Activated naive CD4-positive, alpha-beta T cell treated with anti-CD3 and anti-CD28 coated beads, Interleukin-2, amount 50 U/mL, for 24 hours (primary cell): Measurements from ENCODE around the gene KDM4B.

Source experiments
- H3K27ac Mint-ChIP-seq: one replicate; pipeline ENCODE4 v1.8.0; 2021; ENCODE audit warnings: mild to moderate bottlenecking, mixed read lengths
- H3K27me3 Mint-ChIP-seq: one replicate; pipeline ENCODE4 v1.8.0; 2021; ENCODE audit warnings: mixed read lengths
- H3K36me3 Mint-ChIP-seq: one replicate; pipeline ENCODE4 v1.8.0; 2021; ENCODE audit warnings: mixed read lengths
- H3K4me1 Mint-ChIP-seq: one replicate; pipeline ENCODE4 v1.8.0; 2021; ENCODE audit warnings: mixed read lengths
- H3K4me3 Mint-ChIP-seq: one replicate; pipeline ENCODE4 v1.8.0; 2021; ENCODE audit warnings: mild to moderate bottlenecking, mixed read lengths
- H3K9me3 Mint-ChIP-seq: one replicate; pipeline ENCODE4 v1.8.0; 2021; ENCODE audit warnings: mixed read lengths

Gene KDM4B

DNA sequence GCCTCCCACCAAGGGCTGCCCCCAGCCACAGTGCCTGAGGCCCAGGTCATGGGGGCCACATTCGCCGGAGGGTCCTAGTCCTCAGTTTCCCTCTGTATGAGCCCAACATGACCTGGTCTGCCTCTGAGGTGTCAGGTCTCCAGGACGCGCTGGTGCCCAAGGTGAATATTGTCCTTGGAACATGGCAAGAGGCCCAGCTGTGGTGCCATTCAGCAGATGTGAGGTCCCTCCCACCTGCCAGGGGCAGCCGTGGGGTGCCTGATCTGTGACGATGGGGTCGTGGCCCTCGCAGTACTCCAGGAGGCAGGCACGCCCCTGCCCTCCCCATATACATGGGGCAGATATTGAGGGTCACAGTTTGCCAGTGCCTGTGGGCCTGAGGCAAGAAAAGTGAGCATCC is 151.9 kb downstream of the KDM4B start:
- H3K9me3 Mint-ChIP-seq, result no peaks in the 10 kb centered on the region
- H3K36me3 Mint-ChIP-seq, result peaks cover 12% of the 10 kb centered on the region
- no peaks in the 10 kb centered on the region for H3K27me3 Mint-ChIP-seq
- H3K4me1 Mint-ChIP-seq, result peaks cover 20% of the 10 kb centered on the region
- H3K27ac Mint-ChIP-seq, result no peak overlapping the region
- H3K4me3 Mint-ChIP-seq, result no peak overlapping the region

DNA sequence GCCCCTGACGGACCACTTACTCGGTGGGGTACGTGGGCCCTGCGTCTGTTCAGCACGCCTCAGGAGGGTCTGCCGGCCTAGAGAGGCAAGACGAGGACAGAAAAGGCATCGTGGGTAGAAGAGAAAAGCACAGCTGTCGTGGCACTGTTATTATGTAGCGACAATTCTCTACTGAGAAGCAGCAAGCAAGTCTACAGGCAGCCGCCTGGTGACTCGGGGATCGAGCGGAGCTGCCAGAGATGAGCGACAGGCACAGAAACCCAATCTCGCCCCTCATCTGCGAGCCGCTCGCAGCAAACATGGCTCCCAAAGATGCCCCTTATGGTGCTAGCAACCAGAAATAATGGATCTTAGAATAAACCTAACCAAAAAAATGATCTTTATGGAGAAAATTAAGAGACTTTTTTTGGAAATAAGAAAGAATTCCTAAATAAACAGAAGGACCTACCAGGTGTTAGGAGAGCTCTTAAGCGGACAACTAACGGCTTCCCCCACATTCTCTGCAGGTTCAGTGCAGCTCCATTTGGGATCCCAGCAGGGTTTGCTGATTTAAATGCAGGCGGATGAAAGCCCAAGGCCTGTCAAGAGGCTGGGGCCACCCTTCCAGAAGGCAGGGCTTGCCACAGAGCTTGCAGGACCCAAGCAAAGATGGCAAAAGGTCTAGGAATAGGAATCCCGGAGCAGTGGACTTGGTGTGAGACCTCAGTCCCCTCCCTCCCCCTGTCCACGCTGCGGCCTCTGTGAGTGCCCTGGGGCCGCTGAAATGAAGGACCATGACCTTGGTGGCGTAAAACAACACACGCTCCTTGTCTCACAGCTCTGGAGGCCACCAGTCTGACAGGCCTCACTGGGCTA is 152.6 kb downstream of the KDM4B start:
- Mint-ChIP-seq H3K27ac (no peak overlapping the region), H3K4me1 (peaks cover 20% of the 10 kb centered on the region), H3K36me3 (peaks cover 8% of the 10 kb centered on the region), H3K4me3 (no peak overlapping the region), H3K27me3 (no peaks in the 10 kb centered on the region), H3K9me3 (no peaks in the 10 kb centered on the region)

- H3K36me3 Mint-ChIP-seq, result peaks cover 6% of the 10 kb centered on the region
- H3K9me3 Mint-ChIP-seq, result no peaks in the 10 kb centered on the region
- H3K27ac Mint-ChIP-seq, result no peak overlapping the region
- H3K4me1 Mint-ChIP-seq, result peaks cover 20% of the 10 kb centered on the region
- no peaks in the 10 kb centered on the region for H3K27me3 Mint-ChIP-seq
- no peak overlapping the region for H3K4me3 Mint-ChIP-seq
Measured at GRCh38 chr19:5122121-5122400, 153.1 kb downstream of the KDM4B start.

GRCh38 chr19:5122671-5123409 is 153.9 kb downstream of the KDM4B start:
- peaks cover 20% of the 10 kb centered on the region for H3K4me1 Mint-ChIP-seq
- peaks cover 6% of the 10 kb centered on the region for H3K36me3 Mint-ChIP-seq
- H3K27ac Mint-ChIP-seq, result no peak overlapping the region
- H3K9me3 Mint-ChIP-seq, result no peaks in the 10 kb centered on the region
- H3K4me3 Mint-ChIP-seq, result no peak overlapping the region
- no peaks in the 10 kb centered on the region for H3K27me3 Mint-ChIP-seq

- H3K27ac Mint-ChIP-seq, result no peak overlapping the region
- peaks cover 6% of the 10 kb centered on the region for H3K36me3 Mint-ChIP-seq
- peaks cover 20% of the 10 kb centered on the region for H3K4me1 Mint-ChIP-seq
- no peaks in the 10 kb centered on the region for H3K9me3 Mint-ChIP-seq
- no peaks in the 10 kb centered on the region for H3K27me3 Mint-ChIP-seq
- H3K4me3 Mint-ChIP-seq, result no peak overlapping the region
Measured at GRCh38 chr19:5123646-5124045, 154.7 kb downstream of the KDM4B start.

- H3K4me1 Mint-ChIP-seq, result peaks cover 21% of the 10 kb centered on the region
- H3K9me3 Mint-ChIP-seq, result no peaks in the 10 kb centered on the region
- H3K27me3 Mint-ChIP-seq, result no peaks in the 10 kb centered on the region
- peaks cover 6% of the 10 kb centered on the region for H3K36me3 Mint-ChIP-seq
- H3K4me3 Mint-ChIP-seq, result no peak overlapping the region
- H3K27ac Mint-ChIP-seq, result no peak overlapping the region
Measured at GRCh38 chr19:5124111-5124855, 155.4 kb downstream of the KDM4B start.

GRCh38 chr19:5125376-5125775 is 156.5 kb downstream of the KDM4B start:
- peaks cover 32% of the 10 kb centered on the region for H3K4me1 Mint-ChIP-seq
- no peaks in the 10 kb centered on the region for H3K9me3 Mint-ChIP-seq
- H3K27ac Mint-ChIP-seq, result no peak overlapping the region
- peaks cover 6% of the 10 kb centered on the region for H3K36me3 Mint-ChIP-seq
- no peak overlapping the region for H3K4me3 Mint-ChIP-seq
- no peaks in the 10 kb centered on the region for H3K27me3 Mint-ChIP-seq

DNA sequence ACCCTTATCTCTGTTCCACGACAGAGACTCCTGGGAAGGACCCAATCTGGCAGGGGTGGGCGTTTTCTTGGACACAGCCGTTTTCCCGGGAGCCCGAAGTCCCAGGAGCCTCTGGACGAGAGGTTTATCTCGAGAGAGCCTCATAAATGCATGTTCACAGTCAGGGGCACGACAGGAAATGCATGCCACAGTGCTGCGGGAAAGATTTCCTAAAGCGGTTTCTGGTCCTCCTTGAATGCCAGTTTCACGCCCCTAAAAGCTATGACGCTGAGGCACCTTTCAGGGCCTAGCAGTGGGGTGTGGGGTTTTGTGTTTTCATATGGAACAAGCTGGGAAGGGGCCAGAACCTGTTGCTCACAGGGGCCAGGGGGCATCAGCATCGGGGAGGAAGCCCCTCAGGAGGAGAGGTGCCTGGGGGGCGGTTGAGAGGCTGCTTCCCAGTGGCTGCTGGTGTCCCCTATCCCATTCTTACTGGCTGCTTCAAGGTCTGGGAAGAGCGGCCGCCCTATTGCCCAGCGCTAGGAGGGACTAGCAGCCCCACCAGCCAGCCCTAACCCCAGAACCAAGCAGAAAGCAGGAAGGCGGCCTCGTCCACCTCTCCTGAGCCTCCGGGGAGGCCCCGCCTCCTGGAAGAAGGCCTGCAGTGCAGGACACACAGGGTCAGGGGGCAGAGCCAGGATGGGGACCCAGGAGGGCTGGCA is 157.0 kb downstream of the KDM4B start:
- H3K27me3 Mint-ChIP-seq, result no peaks in the 10 kb centered on the region
- H3K36me3 Mint-ChIP-seq, result peaks cover 6% of the 10 kb centered on the region
- H3K27ac Mint-ChIP-seq, result no peak overlapping the region
- H3K4me1 Mint-ChIP-seq, result peaks cover 37% of the 10 kb centered on the region
- H3K4me3 Mint-ChIP-seq, result no peak overlapping the region
- no peaks in the 10 kb centered on the region for H3K9me3 Mint-ChIP-seq

DNA sequence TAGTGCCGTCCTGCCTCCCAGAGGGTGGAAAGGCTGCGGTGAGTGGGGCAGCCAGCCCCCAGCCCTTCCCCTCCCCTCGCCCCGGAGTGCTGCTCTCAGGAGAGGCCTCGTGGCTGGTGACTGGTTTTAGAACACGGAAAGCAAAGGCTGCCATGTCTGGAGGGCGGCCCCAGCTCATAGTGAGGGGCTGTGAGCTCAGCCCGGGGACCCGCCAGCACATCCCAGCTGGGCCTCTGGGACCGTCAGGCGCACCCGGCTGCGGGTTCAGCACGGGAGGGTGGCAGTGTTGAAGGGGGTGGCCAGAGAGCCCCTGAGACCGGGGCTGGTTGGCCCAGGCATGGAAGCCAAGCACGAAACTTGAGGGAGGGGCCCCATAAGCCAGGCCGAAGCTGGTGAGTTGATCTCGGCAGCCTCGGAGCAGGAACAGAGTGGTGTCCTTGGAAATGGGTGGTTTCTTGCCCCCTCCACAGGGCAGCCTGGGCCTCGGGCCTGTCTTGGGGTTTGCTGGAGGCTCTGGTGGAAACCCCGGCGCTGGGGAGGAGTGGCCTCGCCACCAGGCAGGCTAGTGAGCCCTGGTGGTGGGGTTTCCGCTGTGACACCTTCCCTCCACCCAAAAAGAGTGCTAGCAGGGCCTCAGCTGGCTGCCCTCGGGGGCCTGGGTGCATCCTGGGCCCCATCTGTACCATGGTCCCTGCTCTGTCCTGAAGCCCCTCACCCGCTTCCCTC is 157.7 kb downstream of the KDM4B start:
- Mint-ChIP-seq H3K27ac (no peak overlapping the region), H3K36me3 (peaks cover 6% of the 10 kb centered on the region), H3K4me1 (peaks cover 39% of the 10 kb centered on the region), H3K9me3 (no peaks in the 10 kb centered on the region), H3K27me3 (no peaks in the 10 kb centered on the region), H3K4me3 (no peak overlapping the region)

DNA sequence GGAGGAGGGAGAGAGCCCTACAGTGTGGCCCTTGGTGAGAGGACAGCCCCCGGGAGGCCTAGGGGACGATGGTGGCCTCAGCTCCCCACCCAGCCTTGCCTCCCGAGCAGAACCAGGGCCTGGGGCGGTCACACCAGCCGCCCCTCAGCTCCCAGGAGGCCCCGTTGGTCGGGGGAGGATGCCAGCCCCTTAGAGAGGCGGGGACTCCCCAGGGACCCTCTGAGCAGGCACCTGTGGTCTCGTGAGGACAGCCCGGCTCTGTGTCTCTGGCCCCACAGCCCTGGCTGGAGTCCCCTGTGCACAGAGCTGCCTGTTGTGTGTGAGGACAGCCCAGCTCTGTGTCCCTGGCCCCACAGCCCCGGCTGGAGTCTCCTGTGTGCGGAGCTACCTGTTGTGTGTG is 158.8 kb downstream of the KDM4B start:
- Mint-ChIP-seq H3K4me1 (peaks cover 38% of the 10 kb centered on the region), H3K9me3 (no peaks in the 10 kb centered on the region), H3K4me3 (no peak overlapping the region), H3K27ac (no peak overlapping the region), H3K36me3 (peaks cover 2% of the 10 kb centered on the region), H3K27me3 (no peaks in the 10 kb centered on the region)

DNA sequence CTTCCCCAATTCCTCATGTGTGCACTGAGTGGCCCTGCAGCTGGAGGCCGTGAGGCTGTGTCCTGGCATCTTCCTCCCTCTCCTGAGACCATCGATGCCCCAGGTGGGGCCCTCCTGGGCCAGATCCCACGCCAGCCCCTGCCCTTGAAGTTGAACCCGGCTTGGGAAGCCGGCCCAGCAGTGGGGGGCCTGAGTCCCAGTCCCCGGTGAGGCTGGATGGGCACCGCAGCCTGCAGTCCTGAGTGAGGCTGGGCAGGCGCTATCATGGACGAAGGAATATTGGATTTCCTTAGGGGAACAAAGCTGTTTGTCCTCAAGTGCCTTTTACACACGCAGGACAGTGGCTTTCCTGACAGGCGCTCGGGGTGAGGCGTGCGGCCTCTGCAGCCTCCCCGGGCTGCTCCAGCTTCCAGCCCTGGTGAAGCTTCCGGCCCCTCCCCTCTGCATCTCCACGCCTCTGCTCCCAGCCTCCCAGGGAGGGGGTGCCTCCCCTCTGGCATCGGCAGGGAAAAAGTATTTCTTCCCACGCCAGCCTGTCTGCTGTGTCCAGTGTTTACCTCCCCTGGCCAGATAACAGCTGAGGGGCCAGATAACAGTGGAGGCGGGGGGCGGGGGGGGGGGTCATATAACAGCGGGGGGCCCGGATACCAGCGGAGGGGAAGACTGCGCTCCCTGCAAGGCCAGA is 159.5 kb downstream of the KDM4B start:
- peaks cover 38% of the 10 kb centered on the region for H3K4me1 Mint-ChIP-seq
- H3K4me3 Mint-ChIP-seq, result no peak overlapping the region
- H3K9me3 Mint-ChIP-seq, result no peaks in the 10 kb centered on the region
- H3K36me3 Mint-ChIP-seq, result peaks cover 2% of the 10 kb centered on the region
- H3K27ac Mint-ChIP-seq, result no peak overlapping the region
- no peaks in the 10 kb centered on the region for H3K27me3 Mint-ChIP-seq

GRCh38 chr19:5128936-5129389 is 160.1 kb downstream of the KDM4B start:
- H3K36me3 Mint-ChIP-seq, result no peaks in the 10 kb centered on the region

DNA sequence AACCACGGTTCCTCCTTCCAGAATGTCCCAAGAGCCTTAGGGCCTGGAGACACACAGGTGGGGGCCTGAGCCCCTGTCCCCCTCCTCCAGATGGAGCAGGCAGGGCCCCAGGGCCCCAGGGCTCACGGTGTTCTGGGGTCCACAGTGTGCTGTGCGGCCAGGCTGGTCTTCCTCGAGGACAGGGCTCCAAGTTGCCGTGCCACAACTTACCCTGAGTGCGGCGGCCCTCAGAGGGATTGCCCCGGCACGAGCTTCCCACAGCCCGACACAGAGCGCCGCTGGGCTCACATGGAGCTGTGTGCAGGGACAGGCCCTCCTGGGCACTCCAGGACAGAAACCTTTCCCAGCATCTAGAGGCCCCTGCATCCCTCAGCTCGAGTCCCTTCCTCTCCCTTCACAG is 160.8 kb downstream of the KDM4B start:
- peaks cover under 1% of the 10 kb centered on the region for H3K36me3 Mint-ChIP-seq
- H3K4me3 Mint-ChIP-seq, result no peak overlapping the region
- H3K9me3 Mint-ChIP-seq, result no peaks in the 10 kb centered on the region
- H3K27me3 Mint-ChIP-seq, result no peaks in the 10 kb centered on the region
- H3K27ac Mint-ChIP-seq, result peak overlapping the region; percentile 82
- peaks cover 34% of the 10 kb centered on the region for H3K4me1 Mint-ChIP-seq

More at GRCh38 chr19:5128936-5129389, 160.1 kb downstream of the KDM4B start:
- no peak overlapping the region for H3K4me3 Mint-ChIP-seq
- H3K9me3 Mint-ChIP-seq, result no peaks in the 10 kb centered on the region
- peaks cover 34% of the 10 kb centered on the region for H3K4me1 Mint-ChIP-seq
- no peak overlapping the region for H3K27ac Mint-ChIP-seq
- no peaks in the 10 kb centered on the region for H3K27me3 Mint-ChIP-seq

DNA sequence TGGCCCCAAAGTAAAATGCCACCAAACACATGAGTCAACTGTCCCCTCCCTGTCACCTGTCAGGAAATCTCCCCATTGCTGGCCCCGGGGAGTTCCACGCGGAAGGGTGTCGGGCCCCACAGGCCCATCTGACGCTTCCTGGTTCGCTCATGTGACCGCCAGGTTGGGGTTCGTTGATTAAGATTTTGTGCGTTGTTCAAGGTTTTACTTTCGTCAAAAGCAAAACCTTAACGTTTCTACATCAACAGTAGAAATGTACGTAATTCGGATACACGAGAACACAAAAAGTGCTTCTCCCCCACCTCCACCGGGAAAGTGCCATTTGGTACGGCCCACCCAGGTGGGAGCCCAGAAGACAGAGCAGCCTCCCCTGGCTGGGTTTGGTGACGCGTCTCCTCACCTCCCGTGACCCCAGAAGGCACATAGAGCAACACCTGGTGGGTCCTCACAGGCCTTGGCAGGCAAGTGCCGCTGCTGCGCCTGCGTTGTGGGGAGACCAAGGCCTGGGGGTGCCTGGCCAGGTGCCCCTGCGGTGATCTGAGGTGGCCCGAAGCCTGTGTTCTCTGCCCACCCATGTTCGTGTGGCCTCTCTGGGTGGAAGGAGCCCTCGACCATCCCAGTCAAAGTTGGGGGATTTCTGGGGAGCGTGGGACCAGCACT is 161.6 kb downstream of the KDM4B start:
- Mint-ChIP-seq H3K36me3 (peaks cover 1% of the 10 kb centered on the region), H3K4me3 (peak overlapping the region; percentile 70), H3K4me1 (peaks cover 28% of the 10 kb centered on the region), H3K27me3 (no peaks in the 10 kb centered on the region), H3K9me3 (no peaks in the 10 kb centered on the region), H3K27ac (peak overlapping the region; percentile 82)
